Ovary (tissue), 3 donors: ENCODE measurements around the gene STAG2.
"Not testable (repeated sequence)": the region's sequence is repeated elsewhere in the genome, so short reads cannot be mapped to it uniquely, and the experiment has no call there.

Experiments used
- POLR2A ChIP-seq: fragments of 450-650 bp; IDR thresholded peaks from one replicate; pipeline ENCODE4 v1.6.1; 2017; ENCODE audit warnings: antibody characterized with exemption, mild to moderate bottlenecking, moderate library complexity
- TF ChIP-seq, protein P1 (sequence below), 3 donors: fragments of 450-650 bp in 2 of 3; fragments of 200-600 bp in 1 of 3; IDR thresholded peaks; one replicate each; pipeline versions ENCODE4 v1.5.1 to v1.8.0; 2016 to 2022; ENCODE audit warnings: antibody characterized with exemption in 3 of 3, mild to moderate bottlenecking in 1 of 3
- donor health status: DM: no; HTN: no; CAD: no.

DNA sequence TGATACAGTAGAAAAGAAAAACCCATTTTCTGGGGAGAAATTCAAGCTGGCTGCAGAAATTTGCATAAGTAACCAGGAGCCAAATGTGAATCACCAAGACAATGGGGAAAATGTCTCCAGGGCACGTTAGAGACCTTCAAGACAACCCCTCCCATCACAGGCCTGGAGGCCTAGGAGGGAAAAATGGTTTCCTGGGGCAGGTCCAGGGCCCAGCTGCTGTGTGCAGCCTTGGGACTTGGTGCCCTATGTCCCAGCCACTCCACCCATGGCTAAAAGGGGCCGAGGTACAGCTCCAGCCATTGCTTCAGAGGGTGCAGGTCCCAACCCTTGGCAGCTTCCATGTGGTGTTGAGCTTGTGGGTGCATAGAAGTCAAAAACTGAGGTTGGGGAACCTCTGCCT lies 29.5 kb upstream of the STAG2 start:
- TF ChIP-seq POLR2A, result not testable (repeated sequence)
- TF ChIP-seq, protein P1, sequence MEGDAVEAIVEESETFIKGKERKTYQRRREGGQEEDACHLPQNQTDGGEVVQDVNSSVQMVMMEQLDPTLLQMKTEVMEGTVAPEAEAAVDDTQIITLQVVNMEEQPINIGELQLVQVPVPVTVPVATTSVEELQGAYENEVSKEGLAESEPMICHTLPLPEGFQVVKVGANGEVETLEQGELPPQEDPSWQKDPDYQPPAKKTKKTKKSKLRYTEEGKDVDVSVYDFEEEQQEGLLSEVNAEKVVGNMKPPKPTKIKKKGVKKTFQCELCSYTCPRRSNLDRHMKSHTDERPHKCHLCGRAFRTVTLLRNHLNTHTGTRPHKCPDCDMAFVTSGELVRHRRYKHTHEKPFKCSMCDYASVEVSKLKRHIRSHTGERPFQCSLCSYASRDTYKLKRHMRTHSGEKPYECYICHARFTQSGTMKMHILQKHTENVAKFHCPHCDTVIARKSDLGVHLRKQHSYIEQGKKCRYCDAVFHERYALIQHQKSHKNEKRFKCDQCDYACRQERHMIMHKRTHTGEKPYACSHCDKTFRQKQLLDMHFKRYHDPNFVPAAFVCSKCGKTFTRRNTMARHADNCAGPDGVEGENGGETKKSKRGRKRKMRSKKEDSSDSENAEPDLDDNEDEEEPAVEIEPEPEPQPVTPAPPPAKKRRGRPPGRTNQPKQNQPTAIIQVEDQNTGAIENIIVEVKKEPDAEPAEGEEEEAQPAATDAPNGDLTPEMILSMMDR (IDR thresholded peaks at IDR 0.05), result not testable (repeated sequence)
